ENCODE results near the gene DNAH14. TPM values are rescaled to one million over a fixed set of nuclear protein-coding genes. Genes with fewer than 3 reads are reported as not detected.

DNAH14 gene
- polyA plus RNA-seq, 2 of the 4 experiments (the other 2 are of a cell fraction): 15.9 to 35.8 TPM

DNA sequence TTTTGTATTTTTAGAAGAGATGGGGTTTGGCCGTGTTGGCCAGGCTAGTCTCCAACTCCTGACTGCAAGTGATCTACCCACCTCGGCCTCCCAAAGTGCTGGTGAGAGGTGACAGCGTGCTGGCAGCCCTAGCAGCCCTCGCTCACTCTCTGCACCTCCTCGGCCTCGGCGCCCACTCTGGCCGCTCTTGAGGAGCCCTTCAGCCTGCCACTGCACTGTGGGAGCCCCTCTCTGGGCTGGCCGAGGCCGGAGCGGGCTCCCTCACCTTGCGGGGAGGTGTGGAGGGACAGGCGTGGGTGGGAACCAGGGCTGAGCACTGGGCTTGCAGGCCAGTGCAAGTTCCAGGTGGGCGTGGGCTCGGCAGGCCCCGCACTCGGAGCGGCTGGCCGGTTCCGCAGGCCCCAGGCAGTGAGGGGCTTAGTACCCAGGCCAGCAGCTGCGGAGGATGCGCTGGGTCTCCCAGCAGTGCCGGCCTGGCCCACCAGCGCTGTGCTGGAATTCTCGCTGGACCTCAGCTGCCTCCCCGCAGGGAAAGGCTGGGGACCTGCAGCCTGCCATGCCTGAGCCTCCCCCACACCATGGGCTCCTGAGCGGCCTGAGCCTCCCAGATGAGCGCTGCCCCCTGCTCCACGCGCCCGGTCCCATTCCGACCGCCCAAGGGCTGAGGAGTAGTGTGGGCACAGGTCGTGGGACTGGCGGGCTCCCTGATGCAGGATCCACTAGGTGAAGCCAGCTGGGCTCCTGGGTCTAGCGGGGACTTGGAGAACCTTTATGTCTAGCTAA is 501.8 kb downstream of the DNAH14 start:
- TF ChIP-seq MAFK (IDR thresholded peaks at IDR 0.05; ENCODE audit: partially characterized antibody) (no peak), SREBF2 (IDR thresholded peaks at IDR 0.05) (no peak), MYC (IDR thresholded peaks at IDR 0.05; ENCODE audit: borderline replicate concordance, low read length) (no peak), HOXB5 (CRISPR knock-in tag; IDR thresholded peaks at IDR 0.05) (no peak), CEBPB (IDR thresholded peaks at IDR 0.05) (no peak), CHD4 (IDR thresholded peaks at IDR 0.05; ENCODE audit: borderline replicate concordance) (no peak), EHF (CRISPR knock-in tag; IDR thresholded peaks at IDR 0.05) (no peak), CBX2 (IDR thresholded peaks at IDR 0.05; ENCODE audit: borderline replicate concordance, low read depth) (no peak)
- TF ChIP-seq, protein P1, sequence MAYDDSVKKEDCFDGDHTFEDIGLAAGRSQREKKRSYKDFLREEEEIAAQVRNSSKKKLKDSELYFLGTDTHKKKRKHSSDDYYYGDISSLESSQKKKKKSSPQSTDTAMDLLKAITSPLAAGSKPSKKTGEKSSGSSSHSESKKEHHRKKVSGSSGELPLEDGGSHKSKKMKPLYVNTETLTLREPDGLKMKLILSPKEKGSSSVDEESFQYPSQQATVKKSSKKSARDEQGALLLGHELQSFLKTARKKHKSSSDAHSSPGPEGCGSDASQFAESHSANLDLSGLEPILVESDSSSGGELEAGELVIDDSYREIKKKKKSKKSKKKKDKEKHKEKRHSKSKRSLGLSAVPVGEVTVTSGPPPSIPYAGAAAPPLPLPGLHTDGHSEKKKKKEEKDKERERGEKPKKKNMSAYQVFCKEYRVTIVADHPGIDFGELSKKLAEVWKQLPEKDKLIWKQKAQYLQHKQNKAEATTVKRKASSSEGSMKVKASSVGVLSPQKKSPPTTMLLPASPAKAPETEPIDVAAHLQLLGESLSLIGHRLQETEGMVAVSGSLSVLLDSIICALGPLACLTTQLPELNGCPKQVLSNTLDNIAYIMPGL (CRISPR knock-in tag; IDR thresholded peaks at IDR 0.05; ENCODE audit: borderline replicate concordance): no peak
- TF ChIP-seq, protein P2, sequence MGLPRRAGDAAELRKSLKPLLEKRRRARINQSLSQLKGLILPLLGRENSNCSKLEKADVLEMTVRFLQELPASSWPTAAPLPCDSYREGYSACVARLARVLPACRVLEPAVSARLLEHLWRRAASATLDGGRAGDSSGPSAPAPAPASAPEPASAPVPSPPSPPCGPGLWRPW (IDR thresholded peaks at IDR 0.05): no peak
- Histone ChIP-seq H3K27ac (no peak overlapping the region), H3K4me2 (no peak overlapping the region), H3K4me3 (no peak overlapping the region), H3K4me1 (peaks cover 10% of the 10 kb centered on the region), H3K9me3 (no peaks in the 10 kb centered on the region)
- ATAC-seq (no peak), DNase-seq (ENCODE audit: low read depth in 1 of 2, low spot score in 1 of 2) (no peak), FAIRE-seq (no peak)
- CTCF ChIA-PET: no interaction called here
- WGBS (ENCODE audit: missing lambda C conversion rate): 91% methylated on average over 23 of the region's 36 CpGs
- POLR2A ChIA-PET: no interaction called here

DNA sequence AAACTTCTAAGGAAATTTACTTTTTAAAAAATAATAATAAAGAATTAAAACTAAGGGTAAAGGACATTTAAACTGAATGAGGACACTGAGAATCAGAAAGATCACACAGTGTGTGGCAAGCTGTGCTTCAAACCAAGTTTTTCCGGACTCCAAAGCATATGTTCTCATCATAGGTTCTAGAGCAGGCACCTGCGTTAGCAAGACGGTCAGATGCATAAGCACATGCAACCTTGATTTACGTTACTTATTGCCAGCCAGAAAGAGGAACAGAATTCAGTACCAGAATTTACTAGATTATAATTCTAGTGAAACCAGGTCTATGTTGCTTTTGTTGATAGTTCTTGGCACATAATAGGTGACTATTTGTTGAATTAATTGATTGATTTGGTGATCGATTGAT is 504.6 kb downstream of the DNAH14 start:
- Histone ChIP-seq H3K4me3 (no peak overlapping the region), H3K4me1 (peaks cover 7% of the 10 kb centered on the region; the same call in 2 of the 3 replicates), H3K9me3 (no peaks in the 10 kb centered on the region), H3K4me2 (no peak overlapping the region), H3K27ac (no peak overlapping the region)
- FAIRE-seq (no peak), ATAC-seq (no peak), DNase-seq (ENCODE audit: low read depth in 1 of 2, low spot score in 1 of 2) (no peak)
- 71% methylated on average over 5 of the region's 5 CpGs for WGBS (ENCODE audit: missing lambda C conversion rate)
- ChIA-PET CTCF (interaction anchor here (2.0 kb wide), 1 partner anchor 9 kb away, joined by 5 read pairs; no protein-coding TSS in a partner anchor), POLR2A (no interaction called here)
- TF ChIP-seq, protein P1 (CRISPR knock-in tag; IDR thresholded peaks at IDR 0.05; ENCODE audit: borderline replicate concordance): no peak
- TF ChIP-seq TFCP2L1 (CRISPR knock-in tag; IDR thresholded peaks at IDR 0.05) (no peak), BCL3 (IDR thresholded peaks at IDR 0.05) (no peak), RFX5 (IDR thresholded peaks at IDR 0.05) (no peak), EHMT2 (IDR thresholded peaks at IDR 0.05; ENCODE audit: low read depth) (no peak), CEBPB (IDR thresholded peaks at IDR 0.05) (no peak), CHD2 (IDR thresholded peaks at IDR 0.05; ENCODE audit: low read length, partially characterized antibody) (no peak)
- TF ChIP-seq, protein P2 (IDR thresholded peaks at IDR 0.05): no peak

GRCh38 chr1:225435076-225435475 is 505.6 kb downstream of the DNAH14 start:
- no peak overlapping the region for H3K4me2 ChIP-seq
- H3K4me1 ChIP-seq: 0 out of 3 replicates have a peak, but pooled peaks cover 3% of the 10 kb centered on the region
- ChIA-PET CTCF (interaction anchor here (2.0 kb wide), 1 partner anchor 10 kb away, joined by 5 read pairs; no protein-coding TSS in a partner anchor), POLR2A (no interaction called here)
- DNase-seq (ENCODE audit: low read depth in 1 of 2, low spot score in 1 of 2) (no peak), ATAC-seq (no peak), FAIRE-seq (no peak)
- WGBS (ENCODE audit: missing lambda C conversion rate): 70% methylated on average over 6 of the region's 6 CpGs
- no peak overlapping the region for H3K4me3 ChIP-seq
- H3K9me3 ChIP-seq: no peaks in the 10 kb centered on the region
- H3K27ac ChIP-seq: no peak overlapping the region
- TF ChIP-seq E2F6 (IDR thresholded peaks at IDR 0.05; ENCODE audit: borderline replicate concordance, low read depth) (no peak), NR3C1 (IDR thresholded peaks at IDR 0.05) (no peak), RNF2 (IDR thresholded peaks at IDR 0.05; ENCODE audit: borderline replicate concordance, low read depth) (no peak), GATA3 (IDR thresholded peaks at IDR 0.05; ENCODE audit: borderline replicate concordance) (no peak), HOXB13 (CRISPR knock-in tag; IDR thresholded peaks at IDR 0.05; ENCODE audit: low read depth) (no peak), ZNF302 (CRISPR knock-in tag; IDR thresholded peaks at IDR 0.05) (no peak), HDAC2 (IDR thresholded peaks at IDR 0.05) (no peak), EHMT2 (IDR thresholded peaks at IDR 0.05; ENCODE audit: low read depth) (no peak), ESRRA (IDR thresholded peaks at IDR 0.05; ENCODE audit: borderline replicate concordance, low read length) (no peak), HOXB5 (CRISPR knock-in tag; IDR thresholded peaks at IDR 0.05) (no peak), FOSB (CRISPR knock-in tag; IDR thresholded peaks at IDR 0.05) (no peak), RFX5 (IDR thresholded peaks at IDR 0.05) (no peak)
- TF ChIP-seq, protein P3, sequence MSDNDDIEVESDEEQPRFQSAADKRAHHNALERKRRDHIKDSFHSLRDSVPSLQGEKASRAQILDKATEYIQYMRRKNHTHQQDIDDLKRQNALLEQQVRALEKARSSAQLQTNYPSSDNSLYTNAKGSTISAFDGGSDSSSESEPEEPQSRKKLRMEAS (IDR thresholded peaks at IDR 0.05): no peak
- TF ChIP-seq, protein P4, sequence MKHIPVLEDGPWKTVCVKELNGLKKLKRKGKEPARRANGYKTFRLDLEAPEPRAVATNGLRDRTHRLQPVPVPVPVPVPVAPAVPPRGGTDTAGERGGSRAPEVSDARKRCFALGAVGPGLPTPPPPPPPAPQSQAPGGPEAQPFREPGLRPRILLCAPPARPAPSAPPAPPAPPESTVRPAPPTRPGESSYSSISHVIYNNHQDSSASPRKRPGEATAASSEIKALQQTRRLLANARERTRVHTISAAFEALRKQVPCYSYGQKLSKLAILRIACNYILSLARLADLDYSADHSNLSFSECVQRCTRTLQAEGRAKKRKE (CRISPR knock-in tag; IDR thresholded peaks at IDR 0.05; ENCODE audit: low read depth): no peak

Data from A549 (cell line).